ENCODE results near the gene TPTE2.

TPTE2 gene

GRCh38 chr13:19589312-19589711 is 28.0 kb upstream of the TPTE2 start:
- H4K20me1 ChIP-seq (ENCODE audit: insufficient read depth): no peaks in the 10 kb centered on the region
- H3K4me1 ChIP-seq (ENCODE audit: low read depth, poor library complexity, severe bottlenecking): peaks cover 3% of the 10 kb centered on the region
- no peak overlapping the region for H2AFZ ChIP-seq (ENCODE audit: low read depth)
- H3K4me2 ChIP-seq: no peak overlapping the region
- no peaks in the 10 kb centered on the region for H3K36me3 ChIP-seq (ENCODE audit: insufficient read depth)
- TF ChIP-seq CTCF (conservative IDR thresholded peaks at IDR 0.05; ENCODE audit: low read depth, low read length): no peak
- no peak overlapping the region for H3K9ac ChIP-seq
- no peak overlapping the region for H3K27ac ChIP-seq
- no peak overlapping the region for H3K4me3 ChIP-seq (IDR thresholded peaks at IDR 0.05; ENCODE audit: insufficient read depth, low read depth, low read length)
- no peaks in the 10 kb centered on the region for H3K27me3 ChIP-seq (ENCODE audit: insufficient read depth, low read depth)
- H3K79me2 ChIP-seq (ENCODE audit: insufficient read depth, low read depth): no peaks in the 10 kb centered on the region

- Histone ChIP-seq H3K9ac (no peak overlapping the region), H3K27ac (no peak overlapping the region)
- TF ChIP-seq CTCF (conservative IDR thresholded peaks at IDR 0.05; ENCODE audit: low read depth, low read length): peak; percentile 73
Measured at GRCh38 chr13:19587635-19588300, 26.4 kb upstream of the TPTE2 start.

GRCh38 chr13:19586904-19587634 is 25.7 kb upstream of the TPTE2 start:
- H3K4me3 ChIP-seq (IDR thresholded peaks at IDR 0.05; ENCODE audit: insufficient read depth, low read depth, low read length): no peak overlapping the region

More at GRCh38 chr13:19587635-19588300, 26.4 kb upstream of the TPTE2 start:
- Histone ChIP-seq H3K4me1 (ENCODE audit: low read depth, poor library complexity, severe bottlenecking) (peaks cover 3% of the 10 kb centered on the region), H2AFZ (ENCODE audit: low read depth) (peak overlapping the region; percentile 27), H3K27me3 (ENCODE audit: insufficient read depth, low read depth) (no peaks in the 10 kb centered on the region), H4K20me1 (ENCODE audit: insufficient read depth) (no peaks in the 10 kb centered on the region), H3K4me2 (no peak overlapping the region), H3K36me3 (ENCODE audit: insufficient read depth) (no peaks in the 10 kb centered on the region), H3K4me3 (IDR thresholded peaks at IDR 0.05; ENCODE audit: insufficient read depth, low read depth, low read length) (no peak overlapping the region), H3K79me2 (ENCODE audit: insufficient read depth, low read depth) (no peaks in the 10 kb centered on the region)

GRCh38 chr13:19581675-19582074 is 20.3 kb upstream of the TPTE2 start:
- Histone ChIP-seq H3K79me2 (ENCODE audit: insufficient read depth, low read depth) (no peaks in the 10 kb centered on the region), H3K27ac (no peak overlapping the region), H3K9ac (no peak overlapping the region), H4K20me1 (ENCODE audit: insufficient read depth) (no peaks in the 10 kb centered on the region), H3K36me3 (ENCODE audit: insufficient read depth) (no peaks in the 10 kb centered on the region), H3K4me2 (no peak overlapping the region), H2AFZ (ENCODE audit: low read depth) (no peak overlapping the region), H3K27me3 (ENCODE audit: insufficient read depth, low read depth) (no peaks in the 10 kb centered on the region), H3K4me1 (ENCODE audit: low read depth, poor library complexity, severe bottlenecking) (no peaks in the 10 kb centered on the region), H3K4me3 (IDR thresholded peaks at IDR 0.05; ENCODE audit: insufficient read depth, low read depth, low read length) (no peak overlapping the region)
- no peak for TF ChIP-seq CTCF (conservative IDR thresholded peaks at IDR 0.05; ENCODE audit: low read depth, low read length)

More at GRCh38 chr13:19586904-19587634, 25.7 kb upstream of the TPTE2 start:
- Histone ChIP-seq H3K27ac (no peak overlapping the region), H3K9ac (no peak overlapping the region), H3K36me3 (ENCODE audit: insufficient read depth) (no peaks in the 10 kb centered on the region), H3K27me3 (ENCODE audit: insufficient read depth, low read depth) (no peaks in the 10 kb centered on the region), H4K20me1 (ENCODE audit: insufficient read depth) (no peaks in the 10 kb centered on the region), H3K4me2 (no peak overlapping the region), H2AFZ (ENCODE audit: low read depth) (peak overlapping the region; percentile 27), H3K79me2 (ENCODE audit: insufficient read depth, low read depth) (no peaks in the 10 kb centered on the region), H3K4me1 (ENCODE audit: low read depth, poor library complexity, severe bottlenecking) (peaks cover 3% of the 10 kb centered on the region)
- no peak for TF ChIP-seq CTCF (conservative IDR thresholded peaks at IDR 0.05; ENCODE audit: low read depth, low read length)

All from KMS-11 (cell line).